NCI-H226 (cell line): Measurements from ENCODE around the gene TLX2.
"Not testable (repeated sequence)": the region's sequence is repeated elsewhere in the genome, so short reads cannot be mapped to it uniquely, and the experiment has no call there.

Experiments used
- DNase-seq: peaks from one replicate; pipeline ENCODE4 v3.0.0-alpha.2; 2015

The TLX2 gene

DNA sequence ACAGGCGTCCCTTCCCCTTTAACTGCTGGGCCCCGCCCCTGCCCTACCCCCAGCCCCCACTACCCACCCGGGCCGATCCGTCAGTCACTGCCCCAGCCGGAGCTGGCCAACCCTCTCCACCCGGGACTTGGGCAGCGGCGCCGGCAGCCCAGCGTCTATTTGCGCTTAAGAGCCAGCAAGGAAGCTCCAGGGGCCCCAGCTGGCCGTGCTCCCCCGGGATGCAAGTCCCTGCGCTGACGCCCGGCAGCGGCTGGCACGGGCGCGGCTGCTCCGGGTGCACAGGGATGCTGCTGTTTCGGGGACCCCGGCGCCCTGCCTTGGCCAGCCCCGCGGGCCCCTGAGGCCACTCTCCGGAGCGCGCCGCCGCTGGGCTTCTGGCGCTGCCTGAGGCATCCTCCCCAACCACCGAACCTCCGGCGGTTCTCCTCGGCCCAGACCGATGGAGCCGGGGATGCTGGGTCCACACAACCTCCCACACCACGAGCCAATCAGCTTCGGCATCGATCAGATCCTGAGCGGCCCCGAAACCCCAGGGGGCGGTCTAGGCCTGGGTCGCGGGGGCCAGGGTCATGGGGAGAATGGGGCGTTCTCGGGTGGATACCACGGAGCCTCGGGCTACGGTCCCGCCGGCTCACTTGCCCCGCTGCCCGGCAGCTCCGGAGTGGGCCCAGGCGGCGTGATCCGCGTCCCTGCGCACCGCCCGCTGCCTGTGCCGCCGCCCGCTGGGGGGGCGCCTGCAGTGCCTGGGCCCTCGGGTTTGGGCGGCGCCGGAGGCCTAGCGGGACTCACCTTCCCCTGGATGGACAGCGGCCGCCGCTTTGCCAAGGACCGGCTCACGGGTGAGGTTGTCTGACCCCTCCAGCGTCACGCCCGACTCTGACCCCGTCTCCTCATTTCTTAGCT lies at the start of gene TLX2:
Gene TLX2 (plus strand): TSS at position 83 of the 903 bp plus-strand sequence. CDS start 357 bp downstream, at position 440.
- DNase-seq: no peak

DNA sequence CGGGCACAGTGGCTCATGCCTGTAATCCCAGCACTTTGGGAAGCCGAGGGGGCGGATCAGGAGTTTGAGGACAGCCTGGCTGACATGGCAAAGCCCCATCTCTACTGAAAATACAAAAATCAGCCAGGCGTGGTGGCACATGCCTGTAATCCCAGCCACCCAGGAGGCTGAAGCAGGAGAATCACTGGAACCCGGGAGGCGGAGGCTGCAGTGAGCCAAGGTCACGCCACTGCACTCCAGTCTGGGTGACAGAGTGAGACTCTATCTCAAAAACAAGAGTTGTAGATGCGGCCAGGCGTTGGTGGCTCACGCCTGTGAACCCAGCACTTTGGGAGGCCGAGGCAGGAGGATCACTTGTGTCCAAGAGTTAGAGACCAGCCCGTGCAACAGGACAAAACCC lies 43.5 kb upstream of the TLX2 start:
- not testable (repeated sequence) for DNase-seq

DNA sequence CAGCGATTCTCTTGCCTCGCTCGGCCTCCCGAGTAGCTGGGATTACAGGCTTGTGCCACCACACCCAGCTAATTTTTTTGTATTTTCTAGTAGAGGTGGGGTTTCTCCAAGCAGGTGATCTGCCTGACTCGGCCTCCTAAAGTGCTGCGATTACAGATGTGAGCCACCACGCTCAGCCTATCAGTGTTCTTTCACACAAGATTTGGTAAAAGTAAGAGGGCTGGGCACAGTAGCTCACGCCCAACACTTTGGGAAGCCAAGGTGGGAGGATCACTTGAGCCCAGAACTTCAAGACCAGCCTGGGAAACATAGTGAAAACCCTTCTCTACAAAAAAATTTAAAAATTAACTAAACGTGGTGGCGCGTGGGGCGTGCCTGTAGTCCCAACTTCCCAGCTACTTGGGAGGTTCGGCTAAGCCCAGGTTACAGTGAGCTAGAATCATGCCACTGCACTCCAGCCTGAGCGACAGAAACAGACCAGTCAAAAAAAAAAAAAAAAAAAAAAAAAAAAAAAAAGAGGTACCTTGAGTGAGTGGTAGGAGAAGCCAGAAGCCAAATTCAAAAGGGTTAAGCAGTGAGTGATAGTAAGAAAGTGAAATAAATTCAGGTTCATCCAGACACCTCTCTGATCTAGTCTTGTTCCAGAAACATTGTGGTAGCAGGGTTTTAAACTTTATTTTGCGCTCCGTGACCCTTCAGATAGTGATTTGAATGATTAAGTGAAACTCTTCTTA lies 42.8 kb upstream of the TLX2 start:
- no peak for DNase-seq

DNA sequence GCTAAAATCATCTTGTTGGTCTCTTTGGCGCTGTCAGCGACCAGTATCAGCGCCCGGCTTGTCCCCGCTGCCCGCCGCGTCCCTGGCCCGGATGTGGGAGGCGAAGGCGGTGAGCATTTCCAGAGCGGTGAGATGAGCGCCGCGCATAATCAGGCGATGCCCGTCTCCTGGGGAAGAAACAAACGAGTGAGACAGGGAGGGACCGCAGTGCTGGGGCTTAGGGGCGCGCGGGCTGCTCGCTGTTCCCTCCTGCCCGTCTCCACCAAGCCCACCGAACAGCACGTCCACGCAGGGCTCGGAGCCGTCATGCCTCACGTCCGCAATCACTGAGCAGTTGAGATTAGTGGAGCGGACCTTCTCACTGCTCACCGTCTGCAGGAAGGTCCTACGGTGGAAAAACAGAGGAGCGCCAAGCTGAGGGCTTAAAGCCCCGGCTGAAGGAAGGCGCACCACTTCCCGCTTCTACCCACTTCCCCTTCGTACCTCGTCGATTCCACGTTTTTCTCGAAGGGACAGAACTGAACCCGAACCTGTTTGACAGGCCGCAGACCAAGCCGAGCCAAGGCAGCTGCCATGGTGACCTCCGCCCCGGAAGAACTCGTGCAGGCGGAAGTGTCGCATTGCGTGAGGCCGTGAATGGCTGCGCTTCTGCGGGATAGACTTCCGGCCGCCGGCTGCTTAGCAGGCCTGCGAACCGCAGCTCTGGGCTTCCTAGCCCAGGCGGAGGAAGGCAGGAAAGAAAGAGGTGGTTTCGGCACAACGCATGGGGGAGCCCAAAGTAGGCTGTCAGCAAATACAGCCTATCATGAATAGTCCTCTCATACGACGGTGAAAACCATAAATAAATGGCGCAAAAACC lies 41.9 kb upstream of the TLX2 start, which contains the start of gene MRPL53:
Gene MRPL53 (minus strand): TSS at position 595 of the 859 bp plus-strand sequence. CDS start 20 bp downstream, at position 575.
- peak; percentile 91 for DNase-seq

DNA sequence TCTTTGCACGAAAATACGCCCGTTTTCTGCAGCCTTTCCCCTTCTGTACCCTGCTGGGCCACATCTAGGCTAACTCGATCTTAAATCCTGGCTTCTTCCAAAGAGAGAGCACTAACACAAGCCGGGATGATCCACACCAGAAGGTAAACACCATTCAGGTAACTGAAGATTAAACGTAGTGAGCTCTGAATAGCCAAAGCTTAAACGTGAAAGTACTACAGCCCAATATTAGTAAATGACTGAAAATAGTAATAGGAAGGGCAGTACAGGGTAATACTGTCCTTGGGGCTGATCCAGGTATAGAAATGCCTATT lies 41.3 kb upstream of the TLX2 start:
- DNase-seq: no peak

DNA sequence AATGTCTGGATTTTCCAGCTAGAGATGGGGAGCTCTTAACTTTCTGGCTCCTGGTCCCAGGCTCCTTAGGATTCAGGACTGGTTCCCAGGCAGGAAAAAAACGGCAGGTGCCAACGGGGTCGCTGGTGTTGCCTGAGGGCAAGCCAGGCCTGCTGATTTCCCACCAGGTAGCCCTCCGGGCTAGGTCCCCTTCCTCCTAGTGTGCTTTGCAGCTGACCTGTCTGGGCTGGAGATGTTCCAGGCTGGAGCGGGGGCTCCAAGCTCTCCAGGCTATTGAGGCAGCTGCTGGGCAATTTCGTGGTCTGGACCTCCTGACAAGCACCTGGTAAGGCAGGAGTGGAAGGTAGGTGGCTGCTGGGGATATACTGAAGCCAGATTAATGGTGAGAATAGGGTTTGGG lies 39.8 kb upstream of the TLX2 start:
- no peak for DNase-seq

DNA sequence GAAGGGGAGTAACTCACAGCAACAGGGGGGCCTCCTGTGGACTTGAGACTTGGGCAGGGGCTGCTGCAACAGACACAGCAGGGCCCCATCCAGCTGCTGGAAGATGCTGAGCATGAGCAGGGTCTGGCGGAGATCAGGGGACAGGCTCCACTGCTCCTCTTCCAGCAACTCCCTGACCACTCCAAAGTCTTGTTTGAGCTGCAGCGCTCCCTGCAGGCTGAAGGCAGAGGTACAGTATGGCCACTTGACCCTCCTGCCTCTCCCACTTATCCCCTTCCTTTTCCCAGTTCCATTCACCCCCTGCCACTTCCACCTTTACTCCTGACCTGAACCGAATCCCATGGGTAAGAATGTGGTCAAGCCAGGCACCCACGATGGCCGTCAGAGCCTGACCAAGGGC lies 39.4 kb upstream of the TLX2 start:
- no peak for DNase-seq

DNA sequence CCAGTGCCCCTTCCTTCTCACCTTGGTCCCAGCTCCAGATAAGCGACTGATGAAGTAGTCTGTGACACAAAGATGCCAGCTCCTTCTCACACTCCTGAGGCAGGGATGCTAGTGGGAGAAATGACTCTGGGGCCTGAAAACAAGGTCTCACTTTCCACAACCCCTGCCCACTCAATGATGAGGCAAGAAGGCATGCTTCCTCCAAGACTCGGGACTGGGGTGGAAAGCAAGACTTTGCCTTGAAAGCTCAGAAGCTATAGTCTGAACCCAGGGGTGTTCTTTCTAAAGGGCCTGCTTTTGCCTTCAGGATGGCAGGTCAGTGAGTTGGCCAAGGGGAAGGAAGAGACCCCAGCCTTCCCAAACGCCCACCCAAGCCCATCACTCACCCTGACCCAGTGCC lies 32.8 kb upstream of the TLX2 start:
- no peak for DNase-seq

DNA sequence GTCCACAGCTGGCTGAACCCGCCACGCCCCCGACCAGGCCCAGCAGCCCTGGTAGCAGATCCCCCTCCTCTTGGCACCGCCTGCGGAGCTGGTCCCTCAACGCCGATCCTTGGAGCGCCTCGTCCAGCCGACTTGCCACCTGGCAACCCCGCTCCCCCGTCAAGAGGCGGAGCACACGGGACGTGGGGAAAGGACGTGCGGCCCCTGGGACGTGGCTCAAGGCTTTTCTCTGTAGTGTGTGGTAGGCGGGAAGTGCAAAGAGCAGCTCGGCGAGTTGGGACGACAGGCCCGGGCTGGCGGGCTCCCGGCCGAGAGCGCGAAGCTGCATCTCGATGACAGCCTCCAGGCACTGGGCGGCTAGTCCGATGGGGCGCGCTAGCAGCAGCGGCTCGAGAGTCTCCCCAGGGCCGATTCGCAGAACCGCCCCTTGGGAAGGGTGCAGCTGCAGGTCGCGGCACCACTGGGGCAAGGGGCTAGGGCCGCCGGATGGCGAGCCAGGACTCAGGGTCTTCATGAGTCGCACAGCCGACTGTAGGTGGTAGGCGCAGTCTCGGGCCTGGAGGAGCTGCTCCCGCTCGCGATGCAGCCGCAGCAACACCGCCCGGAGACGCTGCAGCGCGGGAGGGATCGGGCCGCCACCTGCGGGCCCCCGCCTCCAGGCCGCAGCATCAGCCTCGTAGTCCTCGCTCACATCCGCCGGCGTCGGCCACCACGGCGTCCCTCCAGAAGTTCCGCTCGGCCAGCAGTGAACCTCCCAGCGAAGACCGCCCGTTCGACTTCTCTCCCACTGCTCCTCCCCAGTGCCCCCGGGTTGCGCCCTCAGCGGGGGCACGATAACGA lies 32.1 kb upstream of the TLX2 start:
- peak; percentile 28 for DNase-seq

DNA sequence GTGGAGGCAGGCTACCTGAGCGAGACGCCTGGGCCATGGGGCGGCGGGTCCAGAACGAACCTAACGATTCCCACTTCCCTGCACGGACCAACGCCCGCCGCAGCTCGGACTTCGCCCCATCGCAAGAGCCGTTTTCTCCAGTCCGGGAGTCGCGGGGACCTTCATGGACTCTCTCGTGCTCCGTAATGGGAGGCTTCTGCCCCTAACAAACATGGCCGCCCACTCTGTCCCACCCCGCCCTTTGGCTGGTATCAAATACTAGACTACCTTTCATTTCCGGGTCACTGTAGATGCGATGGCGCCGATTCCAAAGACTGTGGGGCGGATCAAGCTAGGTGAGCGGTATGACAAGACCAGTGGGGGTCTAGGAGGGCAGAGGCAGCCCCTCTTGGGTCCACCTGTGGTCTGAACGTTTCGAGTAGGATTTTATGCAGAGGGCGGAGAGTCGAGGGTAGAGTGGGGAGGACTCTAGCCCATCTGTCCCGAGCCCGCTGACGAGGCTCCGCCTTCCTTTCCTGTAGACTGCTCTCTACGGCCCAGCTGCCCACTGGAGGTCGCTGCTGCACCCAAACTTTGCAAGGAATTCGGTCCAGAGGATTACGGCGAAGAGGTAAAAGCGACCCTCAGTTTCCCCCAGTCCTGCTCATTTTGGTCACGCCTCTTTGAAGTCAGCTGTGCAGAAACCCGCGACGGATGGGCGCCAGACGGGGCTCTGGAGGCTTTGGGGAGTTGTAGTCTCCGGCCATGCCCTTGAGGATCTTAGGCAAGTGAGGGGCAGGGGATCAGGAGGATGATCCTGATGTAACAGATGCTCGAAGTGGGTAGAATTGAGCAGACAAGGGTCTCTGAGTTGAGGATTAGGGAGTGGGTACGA lies 31.2 kb upstream of the TLX2 start, which contains the start of the genes CCDC142 and TTC31:
Gene CCDC142 (minus strand): TSS at position 198 of the 874 bp plus-strand sequence. CDS start 161 bp downstream, at position 37.
Gene TTC31 (plus strand): TSS at position 281 of the 874 bp plus-strand sequence. CDS start 15 bp downstream, at position 296.
- DNase-seq: peak; percentile 91

DNA sequence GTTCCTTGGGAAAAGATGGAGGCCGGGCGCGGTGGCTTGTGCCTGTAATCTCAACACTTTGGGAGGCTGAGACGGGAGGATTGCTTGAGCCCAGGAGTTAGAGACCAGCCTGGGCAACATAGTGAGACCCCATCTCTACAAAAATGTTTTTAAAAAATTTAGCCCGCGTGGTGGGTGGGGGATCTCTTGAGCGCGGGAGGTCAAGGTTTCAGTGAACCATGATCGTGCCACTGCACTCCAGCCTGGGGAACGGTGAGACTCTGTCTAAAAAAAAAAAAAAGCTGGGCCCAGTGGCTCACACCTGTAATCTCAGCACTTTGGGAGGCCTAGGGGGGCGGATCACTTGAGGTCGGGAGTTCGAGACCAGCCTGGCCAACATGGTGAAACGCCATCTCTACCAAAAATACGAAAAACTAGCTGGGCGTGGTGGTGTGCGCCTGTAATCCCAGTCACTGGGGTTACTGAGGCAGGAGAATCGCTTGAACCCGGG lies 30.5 kb upstream of the TLX2 start:
- not testable (repeated sequence) for DNase-seq

DNA sequence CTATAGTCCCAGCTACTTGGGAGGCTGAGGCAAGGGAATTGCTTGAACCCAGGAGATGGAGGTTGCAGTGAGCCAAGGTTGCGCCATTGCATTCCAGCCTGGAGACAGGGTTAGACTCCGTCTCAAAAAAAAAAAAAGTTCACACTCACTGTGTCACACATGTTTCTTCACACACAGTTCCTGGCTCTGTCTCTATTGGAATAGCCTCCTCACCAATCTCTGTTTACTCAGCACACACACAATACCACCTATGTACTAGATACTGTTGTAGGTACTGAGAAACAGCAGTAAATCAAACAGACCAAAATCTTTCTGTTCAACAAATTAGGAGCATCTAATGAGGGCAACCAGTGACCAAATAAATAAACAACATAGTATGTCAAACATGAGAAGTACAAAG lies 28.1 kb upstream of the TLX2 start:
- DNase-seq: no peak

DNA sequence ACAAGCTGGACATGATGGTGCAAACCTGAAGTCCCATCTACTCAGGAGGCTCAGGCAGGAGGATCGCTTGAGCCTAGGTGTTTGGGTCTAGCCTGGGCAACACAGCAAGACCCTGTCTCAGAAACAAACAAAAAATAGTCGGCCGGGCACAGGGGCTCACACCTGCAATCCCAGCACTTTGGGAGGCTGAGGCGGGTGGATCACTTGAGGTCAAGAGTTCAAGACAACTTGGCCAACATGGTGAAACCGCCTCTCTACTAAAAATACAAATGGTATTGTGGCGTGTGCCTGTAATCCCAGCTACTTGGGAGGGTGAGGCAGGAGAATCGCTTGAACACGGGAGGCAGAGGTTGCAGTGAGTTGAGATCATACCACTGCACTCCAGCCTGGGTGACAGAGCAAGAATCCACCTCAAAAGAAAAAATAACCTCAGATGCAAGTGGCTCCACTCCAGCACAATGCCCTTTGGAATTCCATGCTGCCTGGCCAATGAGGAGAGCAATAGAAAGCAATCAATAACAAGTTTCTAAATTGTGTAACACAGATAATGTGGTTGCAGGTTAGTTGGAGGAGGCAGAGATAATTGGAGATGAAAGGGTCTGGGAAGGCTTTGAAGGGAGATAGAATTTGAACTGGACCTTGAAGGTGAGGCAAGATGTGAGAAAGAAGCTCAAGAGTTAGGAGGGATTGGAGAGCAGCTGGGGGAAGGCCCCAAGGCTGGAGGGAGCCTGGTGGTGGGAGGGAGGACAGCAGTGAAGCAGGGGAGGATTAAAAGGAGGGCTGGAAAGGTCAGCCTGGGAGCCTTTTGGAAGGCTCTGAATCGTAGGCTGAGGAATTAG lies 25.4 kb upstream of the TLX2 start:
- DNase-seq: no peak

DNA sequence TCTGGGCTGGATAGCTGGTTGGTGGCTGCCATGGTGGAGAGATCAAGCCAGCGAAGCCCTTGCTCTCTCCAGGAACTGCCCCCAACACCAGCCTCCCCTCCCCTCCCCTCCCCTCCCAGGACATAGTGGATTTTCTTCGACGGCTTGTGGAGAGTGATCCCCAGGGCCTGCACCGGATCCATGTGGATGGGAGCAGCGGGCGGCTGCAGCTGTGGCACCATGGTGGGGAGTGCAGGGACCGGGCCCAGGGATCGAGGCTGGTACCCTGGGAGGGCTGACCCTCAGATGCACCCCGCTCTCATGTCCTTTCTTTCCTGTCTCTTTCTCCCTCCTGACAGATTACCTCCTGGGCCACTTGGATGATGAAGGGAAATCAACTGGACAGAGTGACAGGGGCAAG lies 24.3 kb upstream of the TLX2 start:
- DNase-seq: no peak

DNA sequence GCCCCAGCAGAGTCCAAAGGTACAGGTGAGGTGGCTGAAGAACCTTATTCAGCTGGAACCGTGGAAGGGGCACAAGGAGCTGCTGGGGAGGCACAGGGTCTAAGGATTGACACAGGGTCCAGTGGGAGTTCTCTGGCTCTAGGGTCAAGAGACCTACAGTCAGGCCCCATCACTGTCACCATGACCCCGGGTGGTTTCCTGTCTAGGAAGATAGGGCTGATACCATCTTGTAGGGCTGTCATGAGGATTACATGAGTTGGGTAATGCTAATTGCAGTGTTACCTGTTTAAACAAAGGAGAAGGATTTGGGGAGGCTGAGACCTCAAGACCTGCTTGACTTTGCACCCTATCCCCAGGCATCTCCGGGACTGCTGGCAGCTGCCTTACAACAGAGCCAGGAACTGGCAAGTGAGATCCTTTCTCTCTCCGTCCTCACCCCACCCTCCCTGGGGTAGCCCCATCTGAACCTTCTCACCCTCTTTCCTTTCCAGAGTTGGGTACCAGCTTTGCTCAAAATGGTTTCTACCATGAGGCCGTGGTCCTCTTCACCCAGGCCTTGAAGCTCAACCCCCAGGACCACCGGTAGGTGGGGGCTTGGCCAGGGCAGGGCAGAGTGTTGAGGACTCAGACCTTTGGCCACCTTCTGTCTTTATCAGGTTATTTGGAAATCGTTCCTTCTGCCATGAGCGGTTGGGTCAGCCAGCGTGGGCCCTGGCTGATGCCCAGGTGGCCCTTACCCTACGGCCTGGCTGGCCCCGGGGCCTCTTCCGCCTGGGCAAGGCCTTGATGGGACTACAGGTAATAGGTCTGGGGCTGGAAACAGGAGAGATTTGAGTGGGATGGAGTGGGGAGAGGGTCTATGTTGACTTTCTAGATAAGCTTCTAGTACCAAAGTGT lies 22.4 kb upstream of the TLX2 start:
- DNase-seq: no peak

DNA sequence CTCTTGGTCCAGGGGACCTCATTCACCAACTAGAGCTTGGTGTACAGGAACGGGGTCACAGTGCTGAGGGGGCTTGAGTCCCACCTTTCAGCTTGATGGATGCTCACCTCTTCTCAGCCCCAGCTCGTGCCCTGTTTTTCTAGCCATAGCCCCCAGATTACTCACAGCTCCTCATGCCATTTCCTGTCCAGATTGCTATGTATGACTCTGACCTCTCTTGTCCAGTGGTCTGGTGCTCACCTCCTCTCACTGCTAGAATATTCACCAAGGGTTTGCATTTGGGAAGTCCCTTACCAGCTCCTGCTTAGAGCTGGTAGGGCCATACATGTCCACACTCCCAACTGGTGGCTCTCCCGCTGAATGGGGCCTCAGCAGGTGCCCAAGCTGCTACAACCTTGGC lies 20.7 kb upstream of the TLX2 start:
- DNase-seq: peak; percentile 41

DNA sequence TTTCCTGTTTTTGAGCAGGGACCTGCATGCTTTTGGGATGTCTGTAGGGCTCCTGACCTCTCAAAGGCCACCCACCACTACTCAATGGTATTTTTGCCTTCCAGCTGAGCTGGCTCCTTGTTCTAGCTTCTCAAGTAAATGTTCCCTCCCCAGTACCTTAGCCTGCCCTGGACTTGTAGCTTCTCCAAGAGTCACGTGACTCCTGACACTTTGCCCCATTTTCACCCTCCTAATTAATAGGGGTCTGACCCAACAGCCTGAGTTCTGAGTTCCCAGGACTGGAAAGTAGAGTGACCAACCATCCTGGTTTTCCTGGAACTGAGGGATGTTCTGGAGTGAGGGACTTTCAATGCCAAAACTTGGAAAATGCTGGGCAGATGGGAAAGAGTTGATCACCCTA lies 18.8 kb upstream of the TLX2 start:
- no peak for DNase-seq

DNA sequence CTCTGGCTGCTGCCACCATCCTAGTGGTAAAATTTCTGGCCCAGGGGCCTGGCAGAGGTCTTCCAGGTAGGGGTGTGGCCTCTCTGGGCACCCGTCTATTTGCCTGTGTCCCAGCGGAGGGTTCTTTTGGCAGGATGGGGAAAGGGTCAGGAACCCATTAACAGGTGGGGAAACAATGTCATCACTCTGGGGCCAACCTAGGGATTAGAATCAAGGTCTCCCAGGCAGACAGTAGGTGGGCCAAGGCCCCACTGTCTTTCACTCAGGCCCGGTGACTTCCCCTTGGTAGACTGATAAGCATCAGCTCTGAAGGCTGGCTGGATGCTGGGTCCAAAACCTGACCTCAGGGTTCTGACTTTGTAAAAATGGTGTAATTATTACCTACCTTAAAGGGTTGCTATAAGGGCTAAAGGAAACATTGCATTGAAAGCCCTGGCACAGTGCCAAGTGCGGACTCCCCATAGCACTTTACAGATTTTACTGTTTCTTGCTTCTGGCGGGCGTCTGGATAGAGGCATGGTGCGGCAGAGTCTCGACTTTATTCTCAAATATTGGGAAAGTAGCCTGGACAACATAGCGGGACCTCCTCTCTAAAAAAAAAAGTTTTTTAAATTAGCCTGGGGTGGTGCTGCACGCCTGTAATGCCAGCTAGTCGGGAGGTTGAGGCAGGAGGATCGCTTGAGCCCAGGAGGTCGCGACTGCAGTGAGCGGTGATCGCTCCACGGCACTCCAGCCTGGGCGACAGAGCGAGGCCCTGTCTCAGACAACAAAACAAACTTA lies 17.1 kb upstream of the TLX2 start:
- no peak for DNase-seq
